ENCODE measurements around the gene CLCA2.

Gene CLCA2, protein sequence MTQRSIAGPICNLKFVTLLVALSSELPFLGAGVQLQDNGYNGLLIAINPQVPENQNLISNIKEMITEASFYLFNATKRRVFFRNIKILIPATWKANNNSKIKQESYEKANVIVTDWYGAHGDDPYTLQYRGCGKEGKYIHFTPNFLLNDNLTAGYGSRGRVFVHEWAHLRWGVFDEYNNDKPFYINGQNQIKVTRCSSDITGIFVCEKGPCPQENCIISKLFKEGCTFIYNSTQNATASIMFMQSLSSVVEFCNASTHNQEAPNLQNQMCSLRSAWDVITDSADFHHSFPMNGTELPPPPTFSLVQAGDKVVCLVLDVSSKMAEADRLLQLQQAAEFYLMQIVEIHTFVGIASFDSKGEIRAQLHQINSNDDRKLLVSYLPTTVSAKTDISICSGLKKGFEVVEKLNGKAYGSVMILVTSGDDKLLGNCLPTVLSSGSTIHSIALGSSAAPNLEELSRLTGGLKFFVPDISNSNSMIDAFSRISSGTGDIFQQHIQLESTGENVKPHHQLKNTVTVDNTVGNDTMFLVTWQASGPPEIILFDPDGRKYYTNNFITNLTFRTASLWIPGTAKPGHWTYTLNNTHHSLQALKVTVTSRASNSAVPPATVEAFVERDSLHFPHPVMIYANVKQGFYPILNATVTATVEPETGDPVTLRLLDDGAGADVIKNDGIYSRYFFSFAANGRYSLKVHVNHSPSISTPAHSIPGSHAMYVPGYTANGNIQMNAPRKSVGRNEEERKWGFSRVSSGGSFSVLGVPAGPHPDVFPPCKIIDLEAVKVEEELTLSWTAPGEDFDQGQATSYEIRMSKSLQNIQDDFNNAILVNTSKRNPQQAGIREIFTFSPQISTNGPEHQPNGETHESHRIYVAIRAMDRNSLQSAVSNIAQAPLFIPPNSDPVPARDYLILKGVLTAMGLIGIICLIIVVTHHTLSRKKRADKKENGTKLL

GRCh38 chr1:86423873-86424272 lies at the start of gene CLCA2:
TSS of gene CLCA2 (plus strand) at chr1:86424171. CDS start at chr1:86424248, 77 bp downstream.
- H3K9me3 Mint-ChIP-seq: no peaks in the 10 kb centered on the region
- ATAC-seq (no peak), DNase-seq (ENCODE audit: low spot score in 2 of 2) (no peak)
- no peaks in the 10 kb centered on the region for H3K36me3 Mint-ChIP-seq
- H3K4me1 Mint-ChIP-seq: peaks cover 6% of the 10 kb centered on the region
- H3K27ac Mint-ChIP-seq: no peak within 1 kb of the TSS
- H3K4me3 Mint-ChIP-seq: no peak within 1 kb of the TSS

GRCh38 chr1:86375688-86376087 lies 48.3 kb upstream of the CLCA2 start:
- H3K9me3 Mint-ChIP-seq: no peaks in the 10 kb centered on the region
- no peaks in the 10 kb centered on the region for H3K4me1 Mint-ChIP-seq
- no peak overlapping the region for H3K4me3 Mint-ChIP-seq
- peaks cover 57% of the 10 kb centered on the region for H3K36me3 Mint-ChIP-seq
- DNase-seq (ENCODE audit: low spot score in 2 of 2): no peak
- no peak for ATAC-seq
- H3K27ac Mint-ChIP-seq: no peak overlapping the region

DNA sequence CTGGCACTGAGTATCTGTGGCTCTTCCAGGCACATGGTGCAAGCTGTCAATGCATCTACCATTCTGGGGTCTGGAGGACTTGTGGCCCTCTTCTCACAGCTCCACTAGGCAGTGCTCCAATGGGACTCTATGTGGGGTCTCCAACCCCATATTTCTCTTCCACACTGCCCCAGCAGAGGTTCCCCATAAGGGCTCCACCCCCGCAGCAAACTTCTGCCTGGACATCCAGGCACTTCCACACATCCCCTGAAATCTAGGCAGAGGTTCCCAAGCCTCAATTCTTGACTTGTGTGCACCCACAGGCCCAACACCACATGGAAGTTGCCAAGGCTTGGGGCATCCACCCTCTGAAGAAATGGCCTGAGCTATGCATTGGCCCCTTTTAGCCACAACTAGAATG lies 46.6 kb upstream of the CLCA2 start:
- Mint-ChIP-seq H3K4me1 (no peaks in the 10 kb centered on the region), H3K9me3 (no peaks in the 10 kb centered on the region), H3K36me3 (peaks cover 44% of the 10 kb centered on the region), H3K27ac (no peak overlapping the region), H3K4me3 (no peak overlapping the region)
- ATAC-seq (no peak), DNase-seq (ENCODE audit: low spot score in 2 of 2) (no peak)

GRCh38 chr1:86378813-86379212 lies 45.2 kb upstream of the CLCA2 start:
- ATAC-seq: no peak
- no peaks in the 10 kb centered on the region for H3K9me3 Mint-ChIP-seq
- no peak for DNase-seq (ENCODE audit: low spot score in 2 of 2)
- no peak overlapping the region for H3K4me3 Mint-ChIP-seq
- peaks cover 38% of the 10 kb centered on the region for H3K36me3 Mint-ChIP-seq
- H3K4me1 Mint-ChIP-seq: no peaks in the 10 kb centered on the region
- H3K27ac Mint-ChIP-seq: no peak overlapping the region

- Mint-ChIP-seq H3K27ac (no peak overlapping the region), H3K4me1 (no peaks in the 10 kb centered on the region), H3K4me3 (no peak overlapping the region), H3K36me3 (peaks cover 32% of the 10 kb centered on the region), H3K9me3 (no peaks in the 10 kb centered on the region)
- peak; percentile 55 for ATAC-seq
- DNase-seq (ENCODE audit: low spot score in 2 of 2): no peak
Measured at GRCh38 chr1:86380257-86380861, 43.6 kb upstream of the CLCA2 start.

DNA sequence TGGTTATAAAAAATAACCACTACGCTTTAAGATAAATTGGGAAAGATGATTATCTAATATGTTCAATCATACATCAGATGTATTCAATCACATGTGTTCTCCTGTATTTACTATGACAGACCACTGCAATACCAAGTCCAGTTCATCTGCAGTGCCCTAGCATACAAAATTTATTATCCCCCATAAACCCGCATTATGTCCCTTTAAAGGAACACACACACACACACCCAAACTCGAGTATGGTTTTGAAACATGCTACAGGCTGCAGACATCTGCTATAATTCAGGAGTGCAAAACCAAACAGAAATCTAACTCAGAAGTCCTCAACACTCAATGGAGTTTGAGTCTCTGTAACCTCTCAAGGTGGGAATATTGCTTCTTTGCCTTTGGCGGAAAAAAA lies 42.7 kb upstream of the CLCA2 start:
- Mint-ChIP-seq H3K4me1 (no peaks in the 10 kb centered on the region), H3K4me3 (no peak overlapping the region), H3K9me3 (no peaks in the 10 kb centered on the region), H3K27ac (no peak overlapping the region), H3K36me3 (peaks cover 25% of the 10 kb centered on the region)
- ATAC-seq (no peak), DNase-seq (ENCODE audit: low spot score in 2 of 2) (no peak)

GRCh38 chr1:86382878-86383277 lies 41.1 kb upstream of the CLCA2 start:
- no peak for ATAC-seq

GRCh38 chr1:86387916-86388627 lies 35.9 kb upstream of the CLCA2 start:
- Mint-ChIP-seq H3K4me3 (no peak overlapping the region), H3K9me3 (no peaks in the 10 kb centered on the region)

More at GRCh38 chr1:86382878-86383277, 41.1 kb upstream of the CLCA2 start:
- Mint-ChIP-seq H3K9me3 (no peaks in the 10 kb centered on the region), H3K36me3 (peaks cover 11% of the 10 kb centered on the region), H3K4me3 (peak overlapping the region; percentile 8), H3K27ac (peak overlapping the region; percentile 19), H3K4me1 (no peaks in the 10 kb centered on the region)
- DNase-seq (ENCODE audit: low spot score in 2 of 2): no peak

GRCh38 chr1:86388777-86389176 lies 35.2 kb upstream of the CLCA2 start:
- peaks cover 44% of the 10 kb centered on the region for H3K4me1 Mint-ChIP-seq
- DNase-seq (ENCODE audit: low spot score in 2 of 2) (no peak), ATAC-seq (no peak)
- peaks cover 4% of the 10 kb centered on the region for H3K36me3 Mint-ChIP-seq
- H3K27ac Mint-ChIP-seq: peak overlapping the region; percentile 96
- no peaks in the 10 kb centered on the region for H3K9me3 Mint-ChIP-seq
- H3K4me3 Mint-ChIP-seq: peak overlapping the region; percentile 73

More at GRCh38 chr1:86387916-86388627, 35.9 kb upstream of the CLCA2 start:
- H3K36me3 Mint-ChIP-seq: peaks cover 6% of the 10 kb centered on the region
- ATAC-seq (no peak), DNase-seq (ENCODE audit: low spot score in 2 of 2) (no peak)
- peak overlapping the region; percentile 96 for H3K27ac Mint-ChIP-seq
- peaks cover 37% of the 10 kb centered on the region for H3K4me1 Mint-ChIP-seq

DNA sequence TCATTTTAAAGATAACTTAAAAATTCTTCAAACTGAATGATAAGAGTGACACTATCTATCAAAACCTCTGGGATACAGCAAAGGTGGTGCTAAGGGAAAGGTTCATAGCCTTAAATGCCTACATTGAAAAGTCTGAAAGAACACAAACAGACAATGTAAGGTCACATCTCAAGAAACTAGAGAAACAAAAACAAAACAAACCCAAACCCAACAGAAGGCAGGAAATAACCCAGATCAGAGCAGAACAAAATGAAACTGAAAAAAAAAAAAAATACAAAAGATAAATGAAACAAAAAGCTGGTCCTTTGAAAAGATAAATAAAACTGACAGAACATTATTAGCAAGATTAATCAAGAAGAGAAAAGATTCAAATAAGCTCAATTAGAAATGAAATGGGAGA lies 34.7 kb upstream of the CLCA2 start:
- H3K27ac Mint-ChIP-seq: peak overlapping the region; percentile 96
- no peaks in the 10 kb centered on the region for H3K9me3 Mint-ChIP-seq
- no peaks in the 10 kb centered on the region for H3K36me3 Mint-ChIP-seq
- H3K4me3 Mint-ChIP-seq: peak overlapping the region; percentile 73
- peaks cover 46% of the 10 kb centered on the region for H3K4me1 Mint-ChIP-seq
- ATAC-seq (no peak), DNase-seq (ENCODE audit: low spot score in 2 of 2) (no peak)

DNA sequence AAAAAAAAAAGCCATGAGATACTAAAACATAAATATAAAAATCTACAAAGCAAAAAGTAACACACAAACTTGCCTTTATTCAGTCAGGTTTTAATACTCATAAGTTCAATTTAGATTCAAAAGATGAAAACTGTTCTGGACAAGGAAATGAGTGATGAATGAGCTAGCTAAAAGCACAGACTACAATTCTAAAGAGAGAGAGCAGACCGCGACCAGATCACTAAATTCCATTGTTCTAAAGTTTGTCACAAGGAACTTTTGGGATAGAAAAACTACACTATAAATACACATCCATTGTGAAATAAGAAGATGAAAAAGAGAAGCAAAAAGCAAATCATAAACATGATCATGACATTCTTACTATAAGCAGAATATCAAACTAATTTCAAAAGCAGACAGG lies 29.6 kb upstream of the CLCA2 start:
- H3K9me3 Mint-ChIP-seq: no peaks in the 10 kb centered on the region
- peaks cover 52% of the 10 kb centered on the region for H3K4me1 Mint-ChIP-seq
- H3K27ac Mint-ChIP-seq: peak overlapping the region; percentile 94
- ATAC-seq (no peak), DNase-seq (ENCODE audit: low spot score in 2 of 2) (no peak)
- H3K4me3 Mint-ChIP-seq: peak overlapping the region; percentile 91
- no peaks in the 10 kb centered on the region for H3K36me3 Mint-ChIP-seq

DNA sequence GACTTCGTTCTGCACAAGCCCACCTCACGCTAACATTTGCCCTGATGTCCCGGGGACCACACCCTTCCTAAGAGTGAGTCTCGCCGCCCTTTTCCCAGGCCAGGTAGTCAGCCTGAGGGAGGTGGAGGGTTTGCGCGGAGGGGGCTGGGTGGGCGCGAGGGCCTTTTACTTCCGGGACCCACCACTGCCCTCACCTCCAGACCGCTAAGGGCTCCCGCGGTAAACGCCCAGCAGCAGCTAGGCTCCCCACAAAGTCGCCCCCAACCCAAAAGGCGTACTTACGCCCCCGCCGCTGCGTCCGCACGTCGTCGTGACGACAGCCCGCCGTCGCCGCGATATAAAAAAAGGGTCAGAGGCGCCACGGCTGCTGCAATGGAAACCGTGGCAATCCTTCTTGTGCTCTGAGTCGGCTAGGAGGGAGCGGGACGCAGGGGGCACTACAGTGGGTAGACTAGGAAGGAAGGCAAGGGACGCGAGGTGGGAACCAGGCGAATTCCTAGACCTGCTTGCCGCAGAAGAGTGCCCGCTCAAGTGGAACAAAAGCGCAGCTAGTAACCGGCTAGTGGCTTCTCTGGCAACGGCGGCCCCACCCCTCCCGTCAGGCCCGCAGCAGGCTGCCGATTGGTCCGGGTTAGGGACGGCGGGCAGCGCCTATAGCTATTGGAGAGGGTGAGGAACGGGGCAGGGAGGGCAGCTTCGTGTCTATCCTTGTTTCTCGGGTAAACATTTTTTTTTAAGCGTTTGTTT lies 28.0 kb upstream of the CLCA2 start, which contains the start of gene ODF2L:
Gene ODF2L (minus strand): TSS at position 573 of the 747 bp plus-strand sequence. CDS start 9,296 bp downstream, outside the sequence.
- DNase-seq (ENCODE audit: low spot score in 2 of 2) (peak; percentile 68 to 92), ATAC-seq (peak; percentile 100)
- Mint-ChIP-seq H3K4me3 (peak within 1 kb of the TSS; percentile 91), H3K9me3 (no peaks in the 10 kb centered on the region), H3K27ac (peak within 1 kb of the TSS; percentile 94), H3K36me3 (no peaks in the 10 kb centered on the region), H3K4me1 (peaks cover 37% of the 10 kb centered on the region)

DNA sequence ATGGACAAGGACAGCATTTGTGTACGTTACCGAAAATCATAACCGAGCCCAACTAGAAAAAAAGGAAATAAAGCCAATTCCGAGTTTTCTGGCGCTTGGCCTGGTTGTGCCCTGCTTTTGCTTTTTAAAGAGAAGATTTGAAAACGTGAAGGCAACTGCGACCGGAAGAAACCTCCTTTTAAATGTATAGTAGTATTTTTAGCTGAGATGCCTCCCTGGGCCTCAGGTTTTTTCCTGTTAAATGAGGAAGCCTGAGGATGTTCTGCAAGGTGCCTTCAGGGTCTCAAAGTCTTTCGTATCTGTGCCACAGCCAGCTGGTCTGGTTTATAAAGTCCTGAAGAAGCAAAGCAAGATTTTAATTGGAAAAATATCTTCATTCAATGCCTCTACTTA lies 27.5 kb upstream of the CLCA2 start:
- no peak for DNase-seq (ENCODE audit: low spot score in 2 of 2)
- peak; percentile 12 for ATAC-seq
- no peaks in the 10 kb centered on the region for H3K9me3 Mint-ChIP-seq
- peak overlapping the region; percentile 91 for H3K4me3 Mint-ChIP-seq
- H3K4me1 Mint-ChIP-seq: peaks cover 31% of the 10 kb centered on the region
- H3K27ac Mint-ChIP-seq: peak overlapping the region; percentile 94
- H3K36me3 Mint-ChIP-seq: no peaks in the 10 kb centered on the region

DNA sequence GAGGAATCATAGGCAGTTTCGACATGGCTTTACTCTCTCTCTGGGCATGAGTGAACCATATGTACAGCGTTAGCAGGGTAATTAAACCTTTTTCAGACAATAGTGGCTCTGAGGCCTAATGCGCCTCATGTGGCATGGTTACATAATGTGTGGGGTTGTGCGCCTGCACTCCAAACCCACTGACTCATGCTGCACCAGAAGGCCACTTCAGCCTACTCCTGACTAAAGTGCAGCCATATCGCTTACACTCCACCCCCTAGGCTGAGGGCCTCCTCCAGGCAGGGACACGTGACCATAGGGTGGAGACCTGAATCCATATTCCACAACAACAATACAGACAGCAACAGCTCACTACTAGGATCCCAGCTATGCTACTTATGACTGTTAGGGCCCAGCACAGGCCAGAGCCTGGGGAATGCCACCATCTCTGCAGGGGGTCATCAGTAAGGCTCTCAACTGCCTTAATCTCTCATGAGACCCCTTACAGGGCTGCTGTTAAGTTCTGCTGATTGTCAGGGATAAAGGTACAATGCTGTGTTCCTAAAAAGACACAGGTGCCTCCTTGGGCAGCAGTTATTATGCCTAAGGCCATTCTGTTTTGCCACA lies 14.5 kb upstream of the CLCA2 start:
- no peak for ATAC-seq
- H3K36me3 Mint-ChIP-seq: no peaks in the 10 kb centered on the region
- no peak overlapping the region for H3K4me3 Mint-ChIP-seq

More for the DNA sequence above, 14.5 kb upstream of the CLCA2 start:
- no peak for DNase-seq (ENCODE audit: low spot score in 2 of 2)
- Mint-ChIP-seq H3K4me1 (no peaks in the 10 kb centered on the region), H3K9me3 (no peaks in the 10 kb centered on the region), H3K27ac (no peak overlapping the region)

Measured in stimulated activated effector memory CD8-positive, alpha-beta T cell treated with anti-CD3 and anti-CD28 coated beads, Interleukin-12 subunit alpha, Interleukin-12 subunit beta, amount 100 ng/mL, for 72 hours (primary cell).